GM12891 (cell line): Measurements from ENCODE around the gene KRT20.

Experiments
- PAX5 ChIP-seq: IDR thresholded peaks from 2 replicates; pipeline ENCODE4 v1.6.1; 2011; ENCODE audit warnings: low read length, moderate library complexity, mild to moderate bottlenecking; ENCODE audit not compliant: insufficient read depth, severe bottlenecking
- POLR2A ChIP-seq: IDR thresholded peaks from 2 replicates; pipeline ENCODE4 v1.6.1; 2011; ENCODE audit warnings: low read depth, low read length, control low read depth
- POLR2AphosphoS5 ChIP-seq: IDR thresholded peaks from 2 replicates; pipeline ENCODE4 v1.6.1; 2011; ENCODE audit warnings: low read depth, low read length, control low read depth
- POU2F2 ChIP-seq: IDR thresholded peaks from 2 replicates; pipeline ENCODE4 v1.6.1; 2011; ENCODE audit warnings: low read depth, mild to moderate bottlenecking, control low read depth, low read length, moderate library complexity
- SPI1 ChIP-seq: IDR thresholded peaks from 2 replicates; pipeline ENCODE4 v1.6.1; 2011; ENCODE audit warnings: low read depth, low read length, control low read depth
- TAF1 ChIP-seq: IDR thresholded peaks from 2 replicates; pipeline ENCODE4 v1.6.1; 2011; ENCODE audit warnings: low read depth, low read length, control low read depth

- TF ChIP-seq POLR2AphosphoS5, result no peak
- TF ChIP-seq POLR2A, result no peak
- TF ChIP-seq SPI1, result no peak
- no peak for TF ChIP-seq TAF1
- TF ChIP-seq PAX5, result no peak
- TF ChIP-seq POU2F2, result no peak
Measured at GRCh38 chr17:40859536-40859935, 25.5 kb downstream of the KRT20 start.
